Measurements from ENCODE around the gene POLR3A. TPM values are rescaled to one million over a fixed set of nuclear protein-coding genes. Genes with fewer than 3 reads are reported as not detected.

The POLR3A gene
- total and polyA plus RNA-seq, 9 donors: 4.8 to 15.0 (median 12.8) TPM

DNA sequence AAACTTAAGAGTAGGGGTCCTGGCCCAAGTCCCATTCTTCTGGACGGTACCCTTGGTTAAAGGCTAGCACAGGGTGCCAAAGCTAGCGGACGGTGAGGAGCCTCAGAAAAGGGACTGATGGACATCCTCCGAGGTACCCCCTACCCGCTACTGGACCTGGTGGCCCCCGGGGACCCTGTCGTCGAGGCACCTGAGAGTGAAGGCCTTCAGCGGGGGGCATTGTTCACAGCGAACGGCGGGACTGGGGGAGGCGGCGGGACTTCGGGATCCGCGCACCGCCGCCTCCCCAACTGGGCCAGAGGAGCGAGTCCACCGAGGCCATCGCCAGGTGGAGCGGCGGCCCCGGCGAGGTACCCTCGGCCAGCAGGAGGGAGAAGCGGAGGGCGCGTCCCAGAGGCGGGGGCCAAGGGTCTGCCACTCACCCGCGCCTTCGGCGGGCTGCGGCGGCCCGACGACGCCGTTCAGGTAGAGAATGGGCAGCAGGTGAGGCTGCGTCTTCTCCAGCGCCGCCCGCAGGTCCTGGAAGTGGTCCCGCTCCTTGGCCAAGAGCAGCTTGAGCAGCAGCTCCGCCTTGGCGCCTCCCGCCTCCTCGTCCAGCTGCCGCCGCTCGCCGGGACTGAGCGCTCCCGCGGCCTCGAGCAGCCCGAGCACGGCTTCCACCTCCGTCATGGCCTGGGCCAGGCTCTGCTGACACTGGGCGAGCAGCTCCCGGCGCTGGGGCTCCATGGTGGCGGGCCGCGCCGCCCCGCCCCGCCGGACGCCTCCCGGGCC lies 103.3 kb downstream of the POLR3A start:
- Histone ChIP-seq H3K36me3 (no peaks in the 10 kb centered on the region), H3K4me3 (peak overlapping the region; percentile 92), H3K4me1 (ENCODE audit: insufficient read depth) (peaks cover 16% of the 10 kb centered on the region), H3K27me3 (no peaks in the 10 kb centered on the region), H3K27ac (peak overlapping the region; percentile 79 to 87), H3K9me3 (no peaks in the 10 kb centered on the region)
- no peak for TF ChIP-seq POLR2A (IDR thresholded peaks at IDR 0.05)
- TF ChIP-seq, protein P1, sequence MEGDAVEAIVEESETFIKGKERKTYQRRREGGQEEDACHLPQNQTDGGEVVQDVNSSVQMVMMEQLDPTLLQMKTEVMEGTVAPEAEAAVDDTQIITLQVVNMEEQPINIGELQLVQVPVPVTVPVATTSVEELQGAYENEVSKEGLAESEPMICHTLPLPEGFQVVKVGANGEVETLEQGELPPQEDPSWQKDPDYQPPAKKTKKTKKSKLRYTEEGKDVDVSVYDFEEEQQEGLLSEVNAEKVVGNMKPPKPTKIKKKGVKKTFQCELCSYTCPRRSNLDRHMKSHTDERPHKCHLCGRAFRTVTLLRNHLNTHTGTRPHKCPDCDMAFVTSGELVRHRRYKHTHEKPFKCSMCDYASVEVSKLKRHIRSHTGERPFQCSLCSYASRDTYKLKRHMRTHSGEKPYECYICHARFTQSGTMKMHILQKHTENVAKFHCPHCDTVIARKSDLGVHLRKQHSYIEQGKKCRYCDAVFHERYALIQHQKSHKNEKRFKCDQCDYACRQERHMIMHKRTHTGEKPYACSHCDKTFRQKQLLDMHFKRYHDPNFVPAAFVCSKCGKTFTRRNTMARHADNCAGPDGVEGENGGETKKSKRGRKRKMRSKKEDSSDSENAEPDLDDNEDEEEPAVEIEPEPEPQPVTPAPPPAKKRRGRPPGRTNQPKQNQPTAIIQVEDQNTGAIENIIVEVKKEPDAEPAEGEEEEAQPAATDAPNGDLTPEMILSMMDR (IDR thresholded peaks at IDR 0.05): no peak
- TF ChIP-seq EP300 (IDR thresholded peaks at IDR 0.05): no peak
- intact Hi-C loops (cut with DNase I): loop anchor here in 3 of 4 donors (5.0 to 10.0 kb wide), 3 partner anchors 49 to 81 kb away; no protein-coding TSS in a partner anchor
- 0 to 1% (median 1%) methylated on average over 50 to 73 of the region's 73 CpGs for WGBS, 3 donors
- peak; percentile 62 to 75 (median 71) for DNase-seq

DNA sequence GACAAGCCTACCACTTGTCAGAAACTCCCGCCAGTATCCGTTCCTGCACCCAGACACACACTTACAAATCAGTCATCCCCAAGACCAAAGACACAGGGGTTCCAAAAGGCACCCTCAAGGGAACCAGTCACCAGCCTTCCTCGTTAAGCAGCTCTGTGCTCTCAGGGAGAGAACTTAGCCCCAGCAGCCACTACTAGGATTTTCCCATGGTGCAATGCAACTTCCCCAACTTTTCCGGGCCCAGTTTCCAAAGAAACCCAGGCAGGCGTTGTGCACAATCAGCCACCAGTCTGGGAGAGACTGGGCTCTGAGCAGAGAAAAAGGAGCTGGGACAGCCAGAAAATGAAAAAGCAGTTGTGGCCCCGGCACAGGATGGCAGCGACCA lies 103.9 kb downstream of the POLR3A start:
- H3K36me3 ChIP-seq: no peaks in the 10 kb centered on the region
- WGBS, 3 donors: 3 to 9% (median 4%) methylated on average over 7 of the region's 7 CpGs

DNA sequence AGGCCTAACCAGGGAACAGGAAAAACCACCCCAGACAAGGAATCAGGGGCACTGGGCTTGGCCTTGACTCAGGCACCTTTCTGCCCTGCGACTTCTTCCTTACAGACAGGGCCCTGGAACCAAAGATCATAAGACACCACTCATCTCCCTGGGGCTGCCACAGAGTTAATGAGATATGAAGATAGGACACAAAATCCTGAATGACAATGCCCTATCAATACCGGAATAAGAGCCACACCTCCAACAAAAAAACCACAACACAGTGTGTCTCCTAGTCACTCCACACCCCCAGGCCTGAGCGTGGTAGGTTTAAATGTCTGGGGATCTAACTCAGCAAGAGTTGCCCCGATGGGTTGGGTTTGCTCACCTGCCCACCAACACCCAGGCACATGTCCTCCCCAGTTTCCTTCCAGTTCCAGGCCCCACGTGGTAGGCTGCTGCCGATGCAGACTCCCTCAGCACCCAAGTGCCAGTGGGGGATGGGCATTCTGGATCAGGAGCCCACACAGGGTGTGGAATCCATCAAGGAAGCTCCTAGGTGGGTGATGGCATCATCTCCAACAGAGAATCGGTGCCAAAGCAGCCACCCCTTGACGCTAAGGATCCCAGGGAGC lies 106.6 kb downstream of the POLR3A start:
- no peak for TF ChIP-seq POLR2A (IDR thresholded peaks at IDR 0.05)
- TF ChIP-seq, protein P1 (IDR thresholded peaks at IDR 0.05): no peak
- TF ChIP-seq EP300 (IDR thresholded peaks at IDR 0.05): no peak
- peaks cover 25% of the 10 kb centered on the region for H3K4me1 ChIP-seq (ENCODE audit: insufficient read depth)
- intact Hi-C loops (cut with DNase I): loop anchor here in 3 of 4 donors (2.0 to 10.0 kb wide), 3 partner anchors 52 to 78 kb away; no protein-coding TSS in a partner anchor
- H3K4me3 ChIP-seq: no peak overlapping the region
- no peaks in the 10 kb centered on the region for H3K27me3 ChIP-seq
- H3K27ac ChIP-seq: no peak overlapping the region
- no peaks in the 10 kb centered on the region for H3K36me3 ChIP-seq
- no peaks in the 10 kb centered on the region for H3K9me3 ChIP-seq
- DNase-seq: no peak
- WGBS, 3 donors: 75 to 83% (median 76%) methylated on average over 8 of the region's 8 CpGs

More for the DNA sequence above, 103.9 kb downstream of the POLR3A start:
- intact Hi-C loops (cut with DNase I): loop anchor here in 3 of 4 donors (5.0 to 10.0 kb wide), 3 partner anchors 49 to 81 kb away; no protein-coding TSS in a partner anchor
- peak in 4 of 5 donors; percentile 41 to 59 (median 50) for DNase-seq
- TF ChIP-seq EP300 (IDR thresholded peaks at IDR 0.05) (no peak), POLR2A (IDR thresholded peaks at IDR 0.05) (peak; percentile 37)
- peak overlapping the region; percentile 79 to 87 for H3K27ac ChIP-seq
- H3K4me3 ChIP-seq: peak overlapping the region; percentile 92
- H3K27me3 ChIP-seq: no peaks in the 10 kb centered on the region
- peaks cover 18% of the 10 kb centered on the region for H3K4me1 ChIP-seq (ENCODE audit: insufficient read depth)
- no peaks in the 10 kb centered on the region for H3K9me3 ChIP-seq

DNA sequence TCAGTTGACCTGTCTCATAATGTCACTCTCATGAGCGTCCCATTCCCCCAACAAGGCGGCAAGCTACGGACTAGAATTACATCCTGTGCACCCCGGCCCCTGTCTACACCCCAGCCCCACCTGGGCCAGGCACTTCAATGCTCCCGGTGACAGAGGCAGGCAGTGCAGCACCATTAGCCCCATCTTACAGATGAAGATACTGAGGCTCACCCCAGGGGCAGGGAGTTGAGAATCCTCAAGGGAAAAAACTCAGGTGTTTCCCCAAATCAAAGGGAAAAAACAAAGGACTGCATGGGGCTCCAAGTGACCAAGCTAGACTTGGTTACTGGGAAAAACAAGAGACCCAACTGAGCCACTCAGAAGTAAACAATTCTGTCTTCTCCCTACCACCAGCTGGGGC lies 107.3 kb downstream of the POLR3A start:
- intact Hi-C loops (cut with DNase I): loop anchor here in 3 of 4 donors (2.0 to 10.0 kb wide), 3 partner anchors 53 to 77 kb away; no protein-coding TSS in a partner anchor
- Histone ChIP-seq H3K36me3 (no peaks in the 10 kb centered on the region), H3K4me3 (no peak overlapping the region), H3K27me3 (no peaks in the 10 kb centered on the region), H3K27ac (no peak overlapping the region), H3K4me1 (ENCODE audit: insufficient read depth) (peaks cover 25% of the 10 kb centered on the region), H3K9me3 (no peaks in the 10 kb centered on the region)
- no peak for TF ChIP-seq EP300 (IDR thresholded peaks at IDR 0.05)
- TF ChIP-seq, protein P1 (IDR thresholded peaks at IDR 0.05): no peak
- TF ChIP-seq POLR2A (IDR thresholded peaks at IDR 0.05): no peak
- 95 to 96% (median 95%) methylated on average over 5 of the region's 5 CpGs for WGBS, 3 donors
- no peak for DNase-seq
